SK-MEL-5 (cell line): ENCODE data around the gene HSP90AA1. TPM values are rescaled to one million over a fixed set of nuclear protein-coding genes. Genes with fewer than 3 reads are reported as not detected.

Experiments used
- small RNA-seq, 2 experiments: library from RNA; depleted of rRNA; stranded (forward); fragments of <200 nt; gene quantifications; one replicate each; pipeline ENCODE3, GENCODE V24; 2014
- total RNA-seq: library from RNA; depleted of rRNA; stranded (reverse); fragments of >200 nt; shearing (Covaris generic); gene quantifications from 2 replicates; pipeline ENCODE4 v1.2.3, GENCODE V29; 2014; rRNA removed

The HSP90AA1 gene
- total RNA-seq, 1 experiment from 2014 or later: 531 TPM

Small RNA genes lying within 50 kb of the gene (small RNA-seq; reads per million reads assigned to genes)
- 0.04 to 0.24 reads per million in 2 experiments for gene RN7SL472P

Other genes starting within 250 kb of the HSP90AA1 start
- 383 and 532 TPM in 2 replicates for gene DYNC1H1, start 122.5 kb downstream of the HSP90AA1 start, total RNA-seq
- 17.5 and 22.1 TPM in 2 replicates for gene WDR20, start 52.9 kb upstream of the HSP90AA1 start, total RNA-seq
- 98.9 and 111 TPM in 2 replicates for gene MOK, start 218.1 kb upstream of the HSP90AA1 start, total RNA-seq
- 11.4 and 12.6 TPM in 2 replicates for gene ZNF839, start 232.7 kb upstream of the HSP90AA1 start, total RNA-seq